ENCODE results near the gene TENM4. TPM values are rescaled to one million over a fixed set of nuclear protein-coding genes. Genes with fewer than 3 reads are reported as not detected.

The TENM4 gene
- total and polyA plus RNA-seq, 2 experiments from 2014 or later = 19.0 to 105 TPM

GRCh38 chr11:79076526-79077115, 364.2 kb downstream of the TENM4 start:
- H3K4me3 ChIP-seq = no peak overlapping the region
- no peaks in the 10 kb centered on the region for H3K9me3 ChIP-seq (ENCODE audit: low read depth)
- peaks cover 16% of the 10 kb centered on the region for H3K4me1 ChIP-seq (ENCODE audit: low read depth)
- TF ChIP-seq, protein P1, sequence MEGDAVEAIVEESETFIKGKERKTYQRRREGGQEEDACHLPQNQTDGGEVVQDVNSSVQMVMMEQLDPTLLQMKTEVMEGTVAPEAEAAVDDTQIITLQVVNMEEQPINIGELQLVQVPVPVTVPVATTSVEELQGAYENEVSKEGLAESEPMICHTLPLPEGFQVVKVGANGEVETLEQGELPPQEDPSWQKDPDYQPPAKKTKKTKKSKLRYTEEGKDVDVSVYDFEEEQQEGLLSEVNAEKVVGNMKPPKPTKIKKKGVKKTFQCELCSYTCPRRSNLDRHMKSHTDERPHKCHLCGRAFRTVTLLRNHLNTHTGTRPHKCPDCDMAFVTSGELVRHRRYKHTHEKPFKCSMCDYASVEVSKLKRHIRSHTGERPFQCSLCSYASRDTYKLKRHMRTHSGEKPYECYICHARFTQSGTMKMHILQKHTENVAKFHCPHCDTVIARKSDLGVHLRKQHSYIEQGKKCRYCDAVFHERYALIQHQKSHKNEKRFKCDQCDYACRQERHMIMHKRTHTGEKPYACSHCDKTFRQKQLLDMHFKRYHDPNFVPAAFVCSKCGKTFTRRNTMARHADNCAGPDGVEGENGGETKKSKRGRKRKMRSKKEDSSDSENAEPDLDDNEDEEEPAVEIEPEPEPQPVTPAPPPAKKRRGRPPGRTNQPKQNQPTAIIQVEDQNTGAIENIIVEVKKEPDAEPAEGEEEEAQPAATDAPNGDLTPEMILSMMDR (IDR thresholded peaks at IDR 0.05; ENCODE audit: low read depth, low read length) = peak; percentile 70
- H3K27ac ChIP-seq = no peak overlapping the region
- DNase-seq (ENCODE audit: low read depth in 1 of 2, low spot score in 1 of 2) = peak in 1 of 2 donors; percentile 60
- no peaks in the 10 kb centered on the region for H3K27me3 ChIP-seq
- no peaks in the 10 kb centered on the region for H3K36me3 ChIP-seq

DNA sequence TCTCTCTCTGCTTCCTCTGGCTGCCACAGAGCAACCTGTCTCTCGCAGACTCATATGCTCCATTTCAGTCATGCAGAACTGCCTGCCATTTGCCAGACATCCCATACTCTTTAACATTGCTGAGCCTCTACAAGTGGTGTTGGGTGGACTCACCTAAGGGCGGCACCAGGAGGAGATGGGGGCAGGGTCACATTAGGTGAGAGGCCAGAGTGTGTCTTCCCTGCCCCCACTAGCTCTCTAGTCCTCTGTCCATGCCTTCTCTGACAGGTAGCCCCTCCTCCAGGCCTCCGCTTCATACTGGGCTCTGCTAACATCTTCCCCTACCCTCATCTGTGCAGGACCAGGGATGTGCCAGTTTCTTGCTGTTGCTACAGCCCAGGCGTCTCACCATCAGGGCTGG, 366.3 kb downstream of the TENM4 start:
- no peak for DNase-seq (ENCODE audit: low read depth in 1 of 2, low spot score in 1 of 2)
- TF ChIP-seq, protein P1 (IDR thresholded peaks at IDR 0.05; ENCODE audit: low read depth, low read length) = no peak
- Histone ChIP-seq H3K27me3 (no peaks in the 10 kb centered on the region), H3K4me3 (no peak overlapping the region), H3K9me3 (ENCODE audit: low read depth) (no peaks in the 10 kb centered on the region), H3K36me3 (no peaks in the 10 kb centered on the region), H3K4me1 (ENCODE audit: low read depth) (peaks cover 16% of the 10 kb centered on the region), H3K27ac (no peak overlapping the region)

DNA sequence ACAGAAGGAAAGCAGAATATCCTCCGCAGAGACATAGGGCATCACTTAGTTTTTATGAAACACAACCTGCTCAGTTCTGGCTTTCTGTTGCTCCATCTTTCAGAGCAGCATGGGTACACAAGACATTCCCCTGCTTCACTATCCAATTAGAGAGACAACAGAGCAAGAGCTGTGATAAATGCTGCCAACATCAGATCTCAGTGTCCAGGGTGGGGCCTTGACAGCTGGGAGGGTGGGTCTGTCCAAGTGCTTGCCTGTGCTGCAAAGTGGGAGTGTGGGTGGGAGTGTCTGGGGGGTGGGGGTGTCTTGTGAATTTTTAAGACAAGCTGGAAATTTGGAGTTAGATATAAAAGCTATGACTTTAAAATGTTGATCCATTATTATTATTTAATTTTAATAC, 369.6 kb downstream of the TENM4 start:
- H3K36me3 ChIP-seq = no peaks in the 10 kb centered on the region
- no peaks in the 10 kb centered on the region for H3K9me3 ChIP-seq (ENCODE audit: low read depth)
- H3K27me3 ChIP-seq = no peaks in the 10 kb centered on the region
- TF ChIP-seq, protein P1 (IDR thresholded peaks at IDR 0.05; ENCODE audit: low read depth, low read length) = no peak
- H3K27ac ChIP-seq = no peak overlapping the region
- H3K4me1 ChIP-seq (ENCODE audit: low read depth) = peaks cover 10% of the 10 kb centered on the region
- no peak for DNase-seq (ENCODE audit: low read depth in 1 of 2, low spot score in 1 of 2)
- no peak overlapping the region for H3K4me3 ChIP-seq

GRCh38 chr11:79070518-79070917, 370.3 kb downstream of the TENM4 start:
- Histone ChIP-seq H3K4me3 (no peak overlapping the region), H3K4me1 (ENCODE audit: low read depth) (peaks cover 10% of the 10 kb centered on the region), H3K9me3 (ENCODE audit: low read depth) (no peaks in the 10 kb centered on the region), H3K27ac (no peak overlapping the region), H3K36me3 (no peaks in the 10 kb centered on the region), H3K27me3 (no peaks in the 10 kb centered on the region)
- no peak for DNase-seq (ENCODE audit: low read depth in 1 of 2, low spot score in 1 of 2)
- TF ChIP-seq, protein P1 (IDR thresholded peaks at IDR 0.05; ENCODE audit: low read depth, low read length) = no peak

GRCh38 chr11:79069504-79069903, 371.3 kb downstream of the TENM4 start:
- H3K36me3 ChIP-seq = no peaks in the 10 kb centered on the region
- TF ChIP-seq, protein P1 (IDR thresholded peaks at IDR 0.05; ENCODE audit: low read depth, low read length) = no peak
- no peak for DNase-seq (ENCODE audit: low read depth in 1 of 2, low spot score in 1 of 2)
- no peak overlapping the region for H3K27ac ChIP-seq
- no peak overlapping the region for H3K4me3 ChIP-seq
- no peaks in the 10 kb centered on the region for H3K9me3 ChIP-seq (ENCODE audit: low read depth)
- no peaks in the 10 kb centered on the region for H3K27me3 ChIP-seq
- H3K4me1 ChIP-seq (ENCODE audit: low read depth) = peaks cover 3% of the 10 kb centered on the region

Data from cardiac muscle cell (in vitro differentiated cells and primary cell).